HEK293 (cell line): ENCODE data around the gene DUSP15.

Source experiments
- GFI1B ChIP-seq: fragments of 450-650 bp; formaldehyde crosslinking; IDR thresholded peaks from 2 replicates; pipeline ENCODE4 v1.5.1; 2016; ENCODE audit warnings: missing biosample characterization, missing genetic modification characterization
- SP7 ChIP-seq: fragments of 450-650 bp; formaldehyde crosslinking; IDR thresholded peaks from 2 replicates; pipeline ENCODE4 v1.5.1; 2016; ENCODE audit warnings: missing biosample characterization, missing genetic modification characterization
- YY1 ChIP-seq: fragments of 450-650 bp; formaldehyde crosslinking; IDR thresholded peaks from 2 replicates; pipeline ENCODE4 v1.5.1; 2018; ENCODE audit warnings: missing biosample characterization, missing genetic modification characterization
- ZNF580 ChIP-seq: fragments of 450-650 bp; formaldehyde crosslinking; IDR thresholded peaks from 2 replicates; pipeline ENCODE4 v1.5.1; 2016; ENCODE audit warnings: missing biosample characterization, missing genetic modification characterization

- TF ChIP-seq GFI1B (tag by site-specific recombination) (no peak), ZNF580 (no peak), YY1 (tag by site-specific recombination) (no peak), SP7 (tag by site-specific recombination) (no peak)
These were observed 48.9 kb downstream of the DUSP15 start for GRCh38 chr20:31821427-31821826.
